HG02943 (cell line): ENCODE data around the gene ZDHHC11.
"Not testable (repeated sequence)": the region's sequence is repeated elsewhere in the genome, so short reads cannot be mapped to it uniquely, and the experiment has no call there.

Source experiments
- ATAC-seq: cut with Tn5 transposase; IDR thresholded peaks from one replicate; pipeline ENCODE4 v1.9.1; 2021; ENCODE audit warnings: mild to moderate bottlenecking, low read depth, moderate library complexity; ENCODE audit not compliant: unreplicated experiment

ZDHHC11 gene

DNA sequence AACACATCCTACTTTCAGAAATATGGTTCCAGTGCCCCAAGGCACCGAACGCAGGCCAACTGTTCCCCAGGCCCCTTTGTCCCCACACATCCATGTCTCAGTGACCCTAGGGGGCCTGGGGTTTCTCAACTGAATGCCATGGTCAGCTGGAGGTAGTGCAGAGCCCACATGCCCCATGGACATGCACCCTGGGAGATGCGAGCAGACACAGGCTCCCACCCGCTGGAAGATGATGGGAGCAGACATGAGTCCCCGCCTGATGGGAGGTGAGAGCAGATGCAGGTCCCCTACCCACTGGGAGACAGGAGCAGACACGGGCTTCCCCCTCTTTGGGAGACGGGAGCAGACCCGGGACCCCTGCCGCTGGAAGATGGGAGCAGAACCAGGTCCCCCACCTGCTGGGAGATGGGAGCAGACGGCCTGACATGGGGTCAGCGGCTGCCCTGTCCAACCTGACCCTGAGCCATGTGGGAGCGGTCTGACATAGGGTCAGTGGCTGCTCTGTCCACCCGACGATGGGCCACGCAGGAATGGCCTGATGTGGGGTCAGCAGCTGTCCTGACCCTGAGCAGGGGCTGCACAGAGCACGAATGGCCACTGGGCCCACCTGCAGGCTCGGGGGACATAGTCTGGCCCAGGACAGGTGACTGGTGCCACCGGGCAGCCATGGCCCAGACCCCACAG, 84.7 kb downstream of the ZDHHC11 start:
- no peak for ATAC-seq

DNA sequence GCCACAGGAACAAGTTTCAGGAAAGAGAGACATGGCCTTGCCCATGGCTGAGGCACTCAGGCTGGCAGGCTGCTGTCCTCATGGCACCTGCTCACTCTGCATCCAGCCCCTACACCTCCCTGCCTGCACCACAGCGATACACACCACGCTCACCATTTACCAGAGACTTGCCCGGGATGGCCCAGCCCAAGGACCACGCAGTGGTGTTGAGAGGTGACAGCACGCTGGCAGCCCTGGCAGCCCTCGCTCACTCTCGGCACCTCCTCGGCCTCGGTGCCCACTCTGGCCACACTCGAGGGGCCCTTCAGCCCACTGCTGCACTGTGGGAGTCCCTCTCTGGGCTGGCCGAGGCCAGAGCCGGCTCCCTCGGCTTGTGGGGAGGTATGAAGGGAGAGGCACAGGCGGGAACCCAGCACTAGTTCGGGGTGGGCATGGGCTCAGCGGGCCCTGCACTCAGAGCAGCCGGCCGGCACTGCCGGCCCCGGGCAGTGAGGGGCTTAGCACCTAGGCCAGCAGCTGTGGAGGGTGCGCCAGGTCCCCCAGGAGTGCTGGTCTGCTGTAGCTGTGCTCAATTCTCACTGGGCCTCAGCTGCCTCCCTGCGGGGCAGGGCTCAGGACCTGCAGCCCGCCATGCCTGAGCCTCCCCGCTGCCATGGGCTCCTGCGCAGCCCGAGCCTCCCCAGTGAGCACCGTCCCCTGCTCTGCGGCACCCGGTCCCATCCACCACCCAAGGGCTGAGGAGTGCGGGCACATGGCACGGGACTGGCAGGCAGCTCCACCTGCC, 86.6 kb downstream of the ZDHHC11 start:
- no peak for ATAC-seq

DNA sequence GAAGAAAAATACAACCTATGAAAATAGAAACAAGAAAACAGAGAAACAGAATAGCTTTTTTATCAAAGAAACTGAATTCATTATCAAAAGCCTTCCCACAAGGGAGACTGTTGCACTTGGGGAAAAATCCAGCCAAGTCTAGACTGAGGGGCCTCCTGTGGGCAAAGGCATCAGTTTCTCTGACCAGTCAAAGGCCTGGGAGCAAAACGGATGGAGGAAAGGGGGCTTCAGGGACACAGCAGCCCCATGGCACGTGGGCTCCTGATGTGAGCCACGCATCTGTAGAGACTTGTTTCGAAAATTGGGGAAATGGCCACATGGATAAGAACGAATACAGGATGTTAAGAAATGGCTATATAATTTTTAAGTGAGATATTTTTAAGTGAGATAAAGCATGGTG, 87.4 kb downstream of the ZDHHC11 start:
- no peak for ATAC-seq

DNA sequence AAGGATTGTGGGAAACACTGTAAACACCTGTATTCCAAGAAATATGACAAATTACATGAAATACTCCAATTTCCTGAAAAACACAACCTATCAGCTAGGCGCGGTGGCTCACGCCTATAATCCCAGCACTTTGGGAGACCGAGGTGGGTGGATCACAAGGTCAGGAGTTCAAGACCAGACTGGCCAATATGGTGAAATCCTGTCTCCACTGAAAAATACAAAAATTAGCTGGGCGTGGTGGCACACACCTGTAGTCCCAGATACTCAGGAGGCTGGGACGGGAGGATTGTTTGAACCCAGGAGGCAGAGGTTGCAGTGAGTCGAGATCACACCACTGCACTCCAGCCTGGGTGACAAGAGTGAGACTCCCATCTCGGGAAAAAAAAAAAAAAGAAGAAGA, 87.8 kb downstream of the ZDHHC11 start:
- ATAC-seq: not testable (repeated sequence)

DNA sequence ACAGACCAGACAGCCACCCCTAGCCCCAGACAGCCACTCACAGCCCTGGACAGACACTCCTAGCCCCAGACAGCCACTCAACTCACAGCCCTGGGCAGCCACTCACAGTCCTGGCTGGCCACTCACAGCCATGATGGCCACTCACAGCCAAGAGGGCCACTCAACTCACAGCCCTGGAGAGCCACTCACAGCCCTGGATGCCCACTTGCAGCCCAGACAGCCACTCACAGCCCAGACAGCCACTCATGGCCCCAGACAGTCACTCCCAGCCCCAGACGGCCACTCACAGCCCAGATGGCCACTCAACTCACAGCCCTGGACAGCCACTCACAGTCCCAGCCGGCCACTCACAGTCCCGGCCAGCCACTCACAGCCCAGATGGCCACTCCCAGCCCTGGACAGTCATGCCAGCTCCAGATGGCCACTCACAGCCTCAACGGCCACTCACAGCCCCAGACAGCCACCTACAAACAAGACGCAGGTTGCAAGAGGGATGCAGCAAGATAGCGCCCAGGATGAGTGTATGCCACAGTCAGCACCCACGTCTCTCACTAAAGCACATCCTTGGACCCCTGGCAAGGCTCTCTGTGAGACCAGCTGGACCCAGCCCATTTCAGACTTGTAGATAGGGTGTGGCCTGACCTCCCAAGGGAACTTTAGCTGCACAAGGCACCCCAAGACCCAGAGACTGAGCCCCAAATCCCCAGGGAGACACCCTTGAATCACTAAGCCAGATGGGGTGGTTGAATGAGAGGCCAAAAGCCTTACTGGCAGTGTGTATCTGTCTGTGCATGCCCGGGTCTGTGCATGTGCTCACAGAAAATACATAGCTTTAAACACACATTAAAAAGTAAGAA, 88.7 kb downstream of the ZDHHC11 start:
- no peak for ATAC-seq

DNA sequence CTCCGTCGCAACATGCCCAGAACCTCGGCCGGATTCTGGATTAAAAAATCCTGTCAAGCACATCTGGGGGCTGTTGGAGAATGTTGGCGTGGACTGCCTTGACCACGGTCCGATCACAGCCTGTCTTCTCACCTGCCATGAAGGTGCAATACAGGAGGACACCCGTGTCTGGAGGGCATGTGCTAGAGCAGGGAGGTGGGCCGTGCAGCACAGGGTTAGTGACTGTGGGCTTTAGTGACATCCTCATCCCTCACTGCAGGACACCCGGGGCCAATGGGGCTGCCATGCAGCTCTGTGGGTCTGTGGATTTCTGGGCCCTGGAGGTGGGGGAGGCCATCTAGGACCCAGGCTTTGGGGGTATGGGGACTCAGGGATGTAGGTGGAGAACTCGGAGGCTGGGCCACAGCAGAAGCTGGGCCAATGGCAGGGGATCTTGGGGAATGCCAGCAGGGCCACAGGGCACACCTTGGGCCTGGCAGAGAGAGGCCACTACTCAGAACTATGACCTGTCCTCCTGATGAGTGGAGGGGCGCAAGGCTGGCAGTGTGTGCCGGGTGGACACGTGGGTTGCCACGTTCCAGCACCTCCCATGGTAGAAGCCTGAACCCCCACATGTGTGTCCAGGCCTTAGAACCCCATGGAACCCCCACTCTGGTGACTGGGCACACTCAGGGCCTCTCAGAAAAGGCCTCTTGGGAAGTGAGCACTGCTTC, 89.6 kb downstream of the ZDHHC11 start:
- ATAC-seq: no peak

DNA sequence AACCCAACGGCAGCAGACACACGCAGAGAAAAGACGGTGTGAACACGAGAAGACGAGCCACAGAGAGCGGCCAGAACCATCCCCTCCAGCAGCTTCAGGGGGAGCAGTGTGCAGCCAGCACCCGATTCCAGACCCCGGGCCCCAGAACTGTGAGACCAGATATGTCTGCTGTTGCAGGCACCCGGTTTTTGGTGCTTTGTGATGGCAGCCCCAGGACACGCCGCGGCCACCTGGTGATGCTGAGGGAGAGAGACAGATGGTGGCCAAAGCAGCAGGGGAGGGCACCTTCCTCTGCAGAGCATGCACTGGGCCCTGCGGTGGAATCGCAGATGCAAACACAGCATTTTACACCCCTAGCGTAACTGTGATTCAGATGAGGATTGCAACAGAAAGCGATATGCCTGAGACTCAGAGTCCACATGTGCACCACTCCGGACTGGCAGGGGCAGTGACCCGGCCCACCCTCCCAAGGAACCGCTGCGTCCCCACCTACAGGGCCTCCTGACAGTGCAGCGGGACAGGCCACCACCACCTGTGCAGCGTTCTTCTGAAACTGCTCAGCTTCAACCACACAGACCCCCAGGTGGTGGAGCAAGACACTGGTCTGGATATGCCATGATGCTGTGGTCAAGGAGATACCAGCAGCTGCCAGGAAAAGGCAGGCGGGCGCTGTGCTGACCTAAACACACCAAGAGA, 90.3 kb downstream of the ZDHHC11 start:
- no peak for ATAC-seq

DNA sequence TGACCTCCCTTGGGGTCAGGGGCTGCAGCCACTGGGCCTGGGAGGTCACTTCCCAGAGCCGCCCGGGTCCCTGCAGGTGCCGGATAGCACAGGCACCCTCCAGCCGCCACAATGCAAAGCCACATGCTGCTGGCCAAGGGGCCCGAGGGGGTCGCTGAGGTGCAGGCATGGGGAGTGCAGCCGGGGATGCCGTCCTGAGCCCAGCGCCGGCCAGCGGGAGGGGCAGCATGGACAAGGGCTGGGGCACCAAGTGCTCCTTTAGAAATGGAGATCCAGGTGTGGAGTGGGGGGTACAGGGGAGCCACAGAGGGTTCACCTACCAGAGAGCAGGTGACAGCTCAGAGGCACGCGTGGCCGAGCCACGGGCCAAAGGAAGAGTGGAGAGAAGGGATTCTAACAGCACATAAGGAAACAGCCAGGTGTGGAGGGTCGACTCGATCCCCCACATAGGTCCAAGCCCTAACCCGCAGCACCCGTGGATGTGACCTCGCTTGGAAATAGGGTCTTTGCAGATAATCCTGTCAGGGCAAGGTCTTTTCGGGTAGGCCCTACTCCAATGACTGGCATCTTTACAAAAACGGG, 90.9 kb downstream of the ZDHHC11 start:
- ATAC-seq: no peak

DNA sequence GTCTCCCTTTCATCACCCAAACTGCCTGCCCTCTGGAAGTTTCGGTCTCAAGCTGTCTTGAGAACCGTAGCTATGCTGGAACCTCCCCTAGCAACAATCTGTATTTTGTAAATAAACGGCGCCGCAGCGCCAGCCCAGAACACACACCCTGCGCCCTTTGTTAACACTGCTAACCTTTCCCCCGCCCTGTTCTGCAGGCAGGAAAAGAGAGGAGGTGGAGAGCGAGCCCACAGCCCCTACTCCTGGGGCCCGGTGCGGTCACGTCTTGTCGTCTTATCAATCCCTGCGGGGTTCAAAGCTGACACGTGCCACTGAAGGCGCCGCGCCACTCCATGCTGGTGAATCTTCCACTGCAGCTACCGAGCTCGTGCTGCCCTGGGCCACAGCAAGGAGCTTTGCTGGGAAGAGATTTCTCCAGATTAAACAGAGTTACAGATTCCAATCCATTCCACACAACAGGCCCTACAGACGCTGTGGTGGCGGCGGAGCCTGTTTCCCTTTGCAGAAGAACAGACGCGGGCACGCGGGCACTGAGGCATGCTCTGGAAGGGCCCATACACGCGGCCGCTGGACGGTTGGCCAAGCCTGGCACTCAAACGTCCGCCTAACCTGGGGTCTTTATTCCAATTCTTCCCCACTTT, 91.6 kb downstream of the ZDHHC11 start:
- no peak for ATAC-seq

DNA sequence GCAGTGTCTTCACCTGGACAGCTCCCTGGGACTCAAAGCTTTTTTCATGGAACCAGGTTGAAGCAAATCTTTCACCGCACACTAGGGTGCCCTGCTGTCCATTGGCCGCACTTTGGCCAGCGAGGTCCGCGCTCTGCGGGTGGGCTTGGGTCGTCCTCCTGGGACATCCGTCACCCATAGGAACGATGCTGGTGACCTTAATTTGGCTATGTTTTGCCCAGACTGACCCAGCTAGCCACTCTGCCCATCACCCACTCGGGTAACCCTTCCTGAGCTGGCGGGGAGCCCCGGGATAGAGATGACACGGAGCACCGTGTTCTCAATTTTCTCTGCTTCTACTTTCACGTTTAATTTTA, 92.1 kb downstream of the ZDHHC11 start:
- no peak for ATAC-seq

DNA sequence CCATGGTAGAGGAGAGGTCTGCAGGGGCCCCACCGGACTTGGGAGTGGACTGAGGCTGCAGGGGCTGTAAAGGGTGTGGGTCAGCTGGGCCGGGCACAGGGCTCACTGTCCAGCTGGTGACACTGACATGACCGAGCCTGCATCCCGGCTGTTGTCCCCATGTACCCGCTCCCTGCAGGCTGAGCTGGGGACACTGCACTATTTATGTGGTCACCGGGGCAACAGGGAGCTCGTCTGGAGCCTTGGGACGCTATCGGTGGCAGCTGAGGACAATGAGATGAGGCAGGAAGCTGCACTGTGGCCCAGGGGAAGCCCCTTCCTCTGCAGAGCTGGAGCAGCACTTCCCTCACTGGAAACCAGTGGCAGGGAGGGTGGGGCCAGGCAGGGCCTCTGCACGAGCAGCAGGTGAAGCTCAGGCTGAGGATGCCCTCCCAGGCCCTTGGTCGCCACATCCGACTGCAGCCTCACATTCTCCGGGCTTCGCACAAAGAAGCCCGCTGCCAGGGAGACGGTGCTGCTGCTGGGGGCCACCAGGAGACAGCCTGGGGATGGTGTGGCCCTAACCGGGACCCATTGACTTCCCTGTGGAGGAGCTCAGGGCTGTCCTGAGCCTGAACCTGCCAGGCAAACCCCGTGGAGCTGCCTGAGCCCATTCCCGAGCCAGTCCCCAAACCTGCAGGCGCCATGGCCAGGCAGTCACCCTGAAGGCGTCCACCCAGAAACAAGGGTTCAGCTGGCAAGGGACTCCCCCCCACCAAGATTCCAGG, 92.7 kb downstream of the ZDHHC11 start:
- ATAC-seq: no peak

DNA sequence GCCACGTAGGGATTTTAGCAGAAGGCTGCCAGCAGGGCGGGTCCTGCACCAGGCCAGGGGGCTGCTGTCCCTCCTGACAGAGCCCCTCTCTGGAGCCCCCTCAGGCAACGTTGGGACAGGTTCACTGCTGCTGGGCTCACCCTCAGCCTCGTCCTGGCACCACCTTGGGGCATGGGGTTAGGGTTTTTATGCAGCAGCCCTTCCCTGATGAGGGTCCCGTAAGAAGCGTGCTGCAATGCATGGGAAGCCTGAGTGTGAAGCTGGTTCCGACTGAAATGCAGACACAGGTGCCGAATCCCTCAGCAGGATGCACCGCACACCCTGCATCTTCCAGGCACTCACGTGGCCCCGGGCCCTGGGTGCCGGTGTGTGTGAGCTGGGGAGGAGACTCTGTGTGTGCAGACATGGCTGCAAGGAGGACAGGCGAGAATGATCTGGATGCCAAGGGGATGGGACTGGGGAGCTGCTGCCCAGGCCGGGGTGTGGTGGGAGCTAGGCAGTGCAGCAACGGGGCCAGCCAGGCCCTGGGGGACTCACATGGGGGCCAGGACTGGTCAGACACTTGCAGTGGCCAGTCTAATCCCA, 93.3 kb downstream of the ZDHHC11 start:
- no peak for ATAC-seq

DNA sequence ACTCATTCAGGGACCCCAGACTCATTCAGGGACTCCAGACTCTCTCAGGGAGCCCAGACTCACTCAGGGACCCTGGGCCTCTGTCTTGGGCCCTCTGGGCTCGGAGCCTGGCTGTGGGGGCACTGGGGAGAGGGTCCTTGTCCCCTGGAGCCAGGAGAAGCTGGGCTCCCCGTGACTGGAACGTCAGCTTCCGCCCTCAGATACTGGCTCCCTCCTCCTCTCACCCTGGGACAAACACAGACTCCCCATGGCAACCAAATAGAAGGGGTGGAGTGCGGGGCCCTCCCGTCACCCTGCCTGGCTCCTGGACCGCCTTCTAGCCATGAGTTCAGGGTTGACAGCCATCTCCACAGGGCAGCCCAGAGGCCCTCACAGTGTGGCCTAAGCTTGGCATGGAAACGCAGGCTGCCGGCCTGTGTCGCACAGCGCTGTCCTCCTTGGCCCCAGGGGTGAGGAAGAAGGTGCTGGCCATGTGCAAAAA, 93.9 kb downstream of the ZDHHC11 start:
- ATAC-seq: no peak

DNA sequence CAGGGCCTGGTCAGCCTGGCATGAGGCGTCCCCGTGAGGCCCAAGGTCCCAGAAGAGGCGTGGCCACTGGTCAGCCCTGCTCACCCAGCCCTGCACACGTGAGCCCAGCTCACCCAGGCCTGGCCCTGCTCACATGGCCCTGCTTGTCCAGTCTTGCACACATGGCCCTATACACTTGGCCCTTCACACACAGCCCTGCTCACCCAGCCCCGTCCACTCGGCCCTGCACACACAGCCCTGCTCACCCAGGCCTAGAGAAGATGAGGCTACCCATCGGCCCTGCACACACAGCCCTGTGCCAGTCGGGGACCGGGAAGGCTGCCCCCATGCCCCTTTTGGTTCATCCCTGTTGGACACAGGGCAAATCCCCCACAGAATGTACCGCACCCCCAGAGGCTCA, 94.6 kb downstream of the ZDHHC11 start:
- ATAC-seq: no peak

DNA sequence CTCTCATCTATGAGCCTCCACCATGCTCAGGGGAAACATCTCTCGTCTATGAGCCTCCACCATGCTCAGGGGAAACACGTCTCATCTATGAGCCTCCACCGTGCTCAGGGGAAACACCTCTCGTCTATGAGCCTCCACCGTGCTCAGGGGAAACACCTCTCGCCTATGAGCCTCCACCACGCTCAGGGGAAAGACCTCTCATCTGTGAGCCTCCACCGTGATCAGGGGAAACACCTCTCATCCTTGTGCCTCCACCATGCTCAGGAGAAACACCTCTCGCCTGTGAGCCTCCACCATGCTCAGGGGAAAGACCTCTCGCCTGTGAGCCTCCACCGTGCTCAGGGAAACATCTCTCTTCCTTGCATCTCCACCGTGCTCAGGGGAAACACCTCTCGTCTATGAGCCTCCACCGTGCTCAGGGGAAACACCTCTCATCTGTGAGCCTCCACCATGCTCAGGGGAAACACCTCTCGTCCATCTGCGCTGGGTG, 96.6 kb downstream of the ZDHHC11 start:
- ATAC-seq: not testable (repeated sequence)

DNA sequence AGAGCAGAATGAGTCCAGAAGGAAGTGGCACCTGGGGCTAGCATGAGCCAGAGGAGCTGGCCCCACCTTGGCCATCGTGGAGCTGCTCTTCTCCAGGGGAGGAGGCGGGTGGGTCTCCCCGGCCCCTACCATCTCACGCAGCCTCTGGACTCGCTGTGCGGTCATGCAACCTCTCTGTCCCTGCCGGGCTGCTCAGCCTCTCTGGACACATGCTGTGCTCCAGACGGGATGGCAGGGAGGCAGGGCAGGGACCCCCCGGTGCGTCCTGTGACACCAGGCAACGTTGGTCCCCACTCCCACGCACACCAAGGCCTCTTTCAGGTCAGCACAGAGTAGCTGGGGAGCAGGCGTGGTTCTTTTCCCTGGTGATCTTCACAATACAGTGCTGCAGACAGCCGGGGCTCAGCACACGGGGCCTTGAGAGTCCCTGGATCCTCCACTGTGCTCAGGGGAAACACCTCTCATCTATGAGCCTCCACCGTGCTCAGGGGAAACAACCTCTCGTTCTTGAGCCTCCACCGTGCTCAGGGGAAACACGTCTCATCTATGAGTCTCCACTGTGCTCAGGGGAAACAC, 97.1 kb downstream of the ZDHHC11 start:
- ATAC-seq: not testable (repeated sequence)

DNA sequence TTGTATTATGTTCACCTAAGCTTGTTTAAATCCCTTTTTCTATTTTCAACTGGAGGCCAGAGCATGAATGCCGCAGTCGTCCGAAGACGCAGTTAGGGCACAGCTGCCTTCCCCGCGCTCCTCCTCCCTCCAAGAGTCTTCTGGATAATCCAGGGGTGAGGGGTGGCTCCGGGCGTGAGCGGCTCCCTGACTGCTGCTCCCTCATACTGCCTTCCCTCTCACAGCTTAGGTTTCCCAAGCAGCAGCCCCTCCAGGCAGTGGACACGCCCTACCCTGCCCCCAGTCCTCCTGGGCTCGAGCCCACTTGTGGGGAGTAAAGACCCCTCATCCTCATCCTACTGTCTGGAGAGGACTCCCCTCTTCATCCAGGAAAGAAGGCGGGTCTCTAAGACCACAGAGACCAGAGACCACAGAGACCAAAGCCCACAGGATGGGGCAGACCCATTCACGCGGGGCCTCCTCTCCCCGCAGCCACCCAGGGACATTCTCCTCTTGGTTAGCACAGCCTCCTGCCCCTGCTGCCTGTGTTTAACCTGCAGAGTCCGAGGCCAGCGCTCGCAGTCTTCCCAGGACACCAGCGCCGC, 98.2 kb downstream of the ZDHHC11 start:
- ATAC-seq: not testable (repeated sequence)
